AG09309 (cell line): Measurements from ENCODE around the gene CDC42EP5.
"Not testable (repeated sequence)": the region's sequence is repeated elsewhere in the genome, so short reads cannot be mapped to it uniquely, and the experiment has no call there.

ENCODE experiments used
- DNase-seq: peaks from one replicate; pipeline ENCODE4 v3.0.0-alpha.2; 2010; ENCODE audit warnings: low read depth
- H3K4me3 ChIP-seq: 2 replicates; pipeline ENCODE4 v1.5.1; 2011; ENCODE audit warnings: mild to moderate bottlenecking, low read depth, low read length, moderate library complexity; ENCODE audit not compliant: control insufficient read depth
- TF ChIP-seq, protein P1 (sequence below): IDR thresholded peaks from 2 replicates; pipeline ENCODE4 v1.5.1; 2011; ENCODE audit warnings: mild to moderate bottlenecking, low read depth, low read length, inconsistent platforms; ENCODE audit not compliant: insufficient read depth, control insufficient read depth; ENCODE audit errors: missing control alignments

The CDC42EP5 gene, protein sequence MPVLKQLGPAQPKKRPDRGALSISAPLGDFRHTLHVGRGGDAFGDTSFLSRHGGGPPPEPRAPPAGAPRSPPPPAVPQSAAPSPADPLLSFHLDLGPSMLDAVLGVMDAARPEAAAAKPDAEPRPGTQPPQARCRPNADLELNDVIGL

GRCh38 chr19:54473071-54473891, at the start of gene CDC42EP5:
Gene CDC42EP5 (minus strand): TSS chr19:54473296. CDS start chr19:54465547, 7,749 bp downstream.
- TF ChIP-seq, protein P1, sequence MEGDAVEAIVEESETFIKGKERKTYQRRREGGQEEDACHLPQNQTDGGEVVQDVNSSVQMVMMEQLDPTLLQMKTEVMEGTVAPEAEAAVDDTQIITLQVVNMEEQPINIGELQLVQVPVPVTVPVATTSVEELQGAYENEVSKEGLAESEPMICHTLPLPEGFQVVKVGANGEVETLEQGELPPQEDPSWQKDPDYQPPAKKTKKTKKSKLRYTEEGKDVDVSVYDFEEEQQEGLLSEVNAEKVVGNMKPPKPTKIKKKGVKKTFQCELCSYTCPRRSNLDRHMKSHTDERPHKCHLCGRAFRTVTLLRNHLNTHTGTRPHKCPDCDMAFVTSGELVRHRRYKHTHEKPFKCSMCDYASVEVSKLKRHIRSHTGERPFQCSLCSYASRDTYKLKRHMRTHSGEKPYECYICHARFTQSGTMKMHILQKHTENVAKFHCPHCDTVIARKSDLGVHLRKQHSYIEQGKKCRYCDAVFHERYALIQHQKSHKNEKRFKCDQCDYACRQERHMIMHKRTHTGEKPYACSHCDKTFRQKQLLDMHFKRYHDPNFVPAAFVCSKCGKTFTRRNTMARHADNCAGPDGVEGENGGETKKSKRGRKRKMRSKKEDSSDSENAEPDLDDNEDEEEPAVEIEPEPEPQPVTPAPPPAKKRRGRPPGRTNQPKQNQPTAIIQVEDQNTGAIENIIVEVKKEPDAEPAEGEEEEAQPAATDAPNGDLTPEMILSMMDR = no peak
- peak; percentile 72 for DNase-seq
- H3K4me3 ChIP-seq = peak within 1 kb of the TSS; percentile 51

DNA sequence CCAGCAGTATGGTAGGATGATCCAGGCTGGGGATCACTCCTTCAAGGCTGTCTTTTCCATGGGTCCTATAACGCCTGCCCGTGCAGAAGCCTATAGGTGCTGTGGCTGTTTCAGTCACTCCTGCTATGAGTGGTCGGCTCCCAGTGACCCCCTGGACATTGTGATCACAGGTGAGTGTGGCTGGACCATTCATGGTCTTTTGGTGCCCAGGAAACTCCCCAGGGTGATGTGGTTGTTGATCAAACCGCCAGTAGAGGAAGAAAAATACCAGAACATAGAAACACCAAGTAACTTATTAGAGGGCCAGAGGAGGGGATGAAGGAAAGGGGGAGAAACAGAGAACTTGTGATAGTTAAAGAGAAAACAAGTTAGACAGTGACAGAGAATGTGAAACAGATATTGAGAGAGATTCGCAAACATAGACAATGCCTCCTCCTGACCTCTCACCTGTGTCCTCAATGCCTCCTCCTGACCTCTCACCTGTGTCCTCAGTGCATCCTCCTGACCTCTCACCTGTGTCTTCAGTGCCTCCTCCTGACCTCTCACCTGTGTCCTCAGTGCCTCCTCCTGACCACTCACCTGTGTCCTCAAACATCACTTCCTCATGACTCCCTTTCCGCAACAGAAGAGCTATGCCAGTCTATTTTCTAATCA, 48.9 kb upstream of the CDC42EP5 start:
- H3K4me3 ChIP-seq = no peak overlapping the region
- no peak for DNase-seq
- TF ChIP-seq, protein P1 = no peak

DNA sequence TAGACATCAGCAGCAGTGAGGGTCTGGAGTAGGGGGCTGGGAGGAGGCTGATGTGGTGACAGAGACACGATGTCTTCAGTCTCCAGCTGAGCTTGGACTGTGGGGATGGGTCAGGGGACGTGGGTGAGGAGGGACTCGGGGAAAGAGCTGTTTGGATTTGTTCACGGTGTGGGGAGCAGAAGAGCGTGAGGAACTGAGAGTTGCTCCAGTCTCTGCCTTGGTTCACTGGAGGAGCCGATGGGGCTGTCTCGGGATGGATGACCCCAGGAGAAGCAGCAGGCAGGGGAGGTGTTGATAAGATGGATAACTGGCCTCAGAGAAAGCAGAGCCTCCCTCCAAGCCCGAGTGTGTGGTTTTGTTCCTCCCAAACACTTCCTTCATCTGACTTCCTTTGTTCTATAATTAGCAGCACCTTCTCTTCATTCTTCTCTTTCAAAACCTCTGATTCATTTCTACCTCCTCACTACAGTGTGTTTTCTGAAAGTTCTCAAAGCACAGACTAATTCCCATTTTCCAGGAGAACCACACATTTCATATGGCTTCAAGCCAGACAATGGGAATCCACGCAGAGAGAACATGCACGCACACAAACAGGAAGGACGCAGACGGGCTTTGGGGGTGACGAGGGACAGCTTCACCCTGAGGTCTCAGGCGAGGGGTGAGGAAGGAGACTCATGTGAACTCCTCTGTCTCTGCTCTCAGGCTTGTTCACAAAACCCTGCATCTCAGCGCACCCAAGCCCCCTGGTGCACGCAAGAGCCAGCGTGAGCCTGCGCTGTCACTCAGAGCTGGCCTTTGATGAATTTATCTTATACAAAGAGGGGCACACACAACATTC, 48.1 kb upstream of the CDC42EP5 start:
- H3K4me3 ChIP-seq = no peak overlapping the region

GRCh38 chr19:54518844-54519243, 45.7 kb upstream of the CDC42EP5 start:
- no peak for DNase-seq

More for the DNA sequence above, 48.1 kb upstream of the CDC42EP5 start:
- DNase-seq = no peak
- TF ChIP-seq, protein P1 = no peak

GRCh38 chr19:54517483-54517882, 44.4 kb upstream of the CDC42EP5 start:
- H3K4me3 ChIP-seq = no peak overlapping the region
- no peak for DNase-seq
- TF ChIP-seq, protein P1 = no peak

More at GRCh38 chr19:54518844-54519243, 45.7 kb upstream of the CDC42EP5 start:
- TF ChIP-seq, protein P1 = no peak
- H3K4me3 ChIP-seq = no peak overlapping the region

- no peak for DNase-seq
- TF ChIP-seq, protein P1 = no peak
- H3K4me3 ChIP-seq = no peak overlapping the region
Measured at GRCh38 chr19:54515156-54515555, 42.1 kb upstream of the CDC42EP5 start.

GRCh38 chr19:54509200-54509940, 36.3 kb upstream of the CDC42EP5 start:
- DNase-seq = not testable (repeated sequence)

GRCh38 chr19:54508487-54508886, 35.4 kb upstream of the CDC42EP5 start:
- not testable (repeated sequence) for DNase-seq, H3K4me3 ChIP-seq

More at GRCh38 chr19:54509200-54509940, 36.3 kb upstream of the CDC42EP5 start:
- H3K4me3 ChIP-seq = not testable (repeated sequence)
